ENCODE results near the gene OR11H7.
"Not testable (repeated sequence)": the region's sequence is repeated elsewhere in the genome, so short reads cannot be mapped to it uniquely, and the experiment has no call there.

OR11H7 gene

GRCh38 chr14:20190596-20190995 lies 38.2 kb upstream of the OR11H7 start, which contains the start of gene OR11G2:
TSS of gene OR11G2 (plus strand) at chr14:20190896. CDS start at chr14:20197438, 6,542 bp downstream.
- no peak for TF ChIP-seq POLR2A (IDR thresholded peaks at IDR 0.05; ENCODE audit: extremely low read depth, insufficient read length)
- no peak for TF ChIP-seq MAX (IDR thresholded peaks at IDR 0.05; ENCODE audit: low read depth, low read length)
- no peak for TF ChIP-seq CTCF (IDR thresholded peaks at IDR 0.05; ENCODE audit: low read depth, low read length)
- TF ChIP-seq MYC (IDR thresholded peaks at IDR 0.05; ENCODE audit: low read depth, low read length) = no peak
- no peak within 1 kb of the TSS for H3K4me3 ChIP-seq (ENCODE audit: low read depth, low read length)
- no peak for DNase-seq (ENCODE audit: low read depth)

GRCh38 chr14:20191396-20191795 lies 37.4 kb upstream of the OR11H7 start:
- H3K4me3 ChIP-seq (ENCODE audit: low read depth, low read length) = no peak overlapping the region
- no peak for TF ChIP-seq POLR2A (IDR thresholded peaks at IDR 0.05; ENCODE audit: extremely low read depth, insufficient read length)
- no peak for TF ChIP-seq MYC (IDR thresholded peaks at IDR 0.05; ENCODE audit: low read depth, low read length)
- TF ChIP-seq CTCF (IDR thresholded peaks at IDR 0.05; ENCODE audit: low read depth, low read length) = no peak
- TF ChIP-seq MAX (IDR thresholded peaks at IDR 0.05; ENCODE audit: low read depth, low read length) = no peak
- no peak for DNase-seq (ENCODE audit: low read depth)

GRCh38 chr14:20194101-20194500 lies 34.7 kb upstream of the OR11H7 start:
- TF ChIP-seq CTCF (IDR thresholded peaks at IDR 0.05; ENCODE audit: low read depth, low read length) = no peak
- no peak for TF ChIP-seq MYC (IDR thresholded peaks at IDR 0.05; ENCODE audit: low read depth, low read length)
- no peak for TF ChIP-seq POLR2A (IDR thresholded peaks at IDR 0.05; ENCODE audit: extremely low read depth, insufficient read length)
- no peak for TF ChIP-seq MAX (IDR thresholded peaks at IDR 0.05; ENCODE audit: low read depth, low read length)
- no peak for DNase-seq (ENCODE audit: low read depth)
- H3K4me3 ChIP-seq (ENCODE audit: low read depth, low read length) = no peak overlapping the region

GRCh38 chr14:20195170-20195569 lies 33.6 kb upstream of the OR11H7 start:
- not testable (repeated sequence) for DNase-seq (ENCODE audit: low read depth); H3K4me3 ChIP-seq (ENCODE audit: low read depth, low read length)

- DNase-seq (ENCODE audit: low read depth) = peak; percentile 14
- TF ChIP-seq MAX (IDR thresholded peaks at IDR 0.05; ENCODE audit: low read depth, low read length) = no peak
- TF ChIP-seq CTCF (IDR thresholded peaks at IDR 0.05; ENCODE audit: low read depth, low read length) = peak; percentile 23
- no peak overlapping the region for H3K4me3 ChIP-seq (ENCODE audit: low read depth, low read length)
These were observed 32.9 kb upstream of the OR11H7 start for GRCh38 chr14:20195911-20196310.

- no peak for TF ChIP-seq MAX (IDR thresholded peaks at IDR 0.05; ENCODE audit: low read depth, low read length)
- no peak for TF ChIP-seq CTCF (IDR thresholded peaks at IDR 0.05; ENCODE audit: low read depth, low read length)
- TF ChIP-seq POLR2A (IDR thresholded peaks at IDR 0.05; ENCODE audit: extremely low read depth, insufficient read length) = no peak
- no peak for TF ChIP-seq MYC (IDR thresholded peaks at IDR 0.05; ENCODE audit: low read depth, low read length)
- peak; percentile 44 for DNase-seq (ENCODE audit: low read depth)
- H3K4me3 ChIP-seq (ENCODE audit: low read depth, low read length) = no peak overlapping the region
These were observed 31.3 kb upstream of the OR11H7 start for GRCh38 chr14:20197459-20197858.

All from NB4 (cell line).